Neural progenitor cell (in vitro differentiated cells): ENCODE results near the gene SRSF1.

Experiments
- CTCF ChIP-seq: fragments of 200-600 bp; sonication (generic); IDR thresholded peaks from 2 replicates; pipeline ENCODE4 v1.5.1; 2017; ENCODE audit warnings: antibody characterized with exemption, mild to moderate bottlenecking
- EZH2 ChIP-seq: fragments of 200-600 bp; sonication (generic); IDR thresholded peaks from 2 replicates; pipeline ENCODE4 v1.6.1; 2017; ENCODE audit warnings: antibody characterized with exemption, mild to moderate bottlenecking, moderate library complexity
- EZH2phosphoT487 ChIP-seq: fragments of 200-600 bp; sonication (generic); IDR thresholded peaks from 2 replicates; pipeline ENCODE4 v1.6.1; 2017; ENCODE audit warnings: antibody characterized with exemption

DNA sequence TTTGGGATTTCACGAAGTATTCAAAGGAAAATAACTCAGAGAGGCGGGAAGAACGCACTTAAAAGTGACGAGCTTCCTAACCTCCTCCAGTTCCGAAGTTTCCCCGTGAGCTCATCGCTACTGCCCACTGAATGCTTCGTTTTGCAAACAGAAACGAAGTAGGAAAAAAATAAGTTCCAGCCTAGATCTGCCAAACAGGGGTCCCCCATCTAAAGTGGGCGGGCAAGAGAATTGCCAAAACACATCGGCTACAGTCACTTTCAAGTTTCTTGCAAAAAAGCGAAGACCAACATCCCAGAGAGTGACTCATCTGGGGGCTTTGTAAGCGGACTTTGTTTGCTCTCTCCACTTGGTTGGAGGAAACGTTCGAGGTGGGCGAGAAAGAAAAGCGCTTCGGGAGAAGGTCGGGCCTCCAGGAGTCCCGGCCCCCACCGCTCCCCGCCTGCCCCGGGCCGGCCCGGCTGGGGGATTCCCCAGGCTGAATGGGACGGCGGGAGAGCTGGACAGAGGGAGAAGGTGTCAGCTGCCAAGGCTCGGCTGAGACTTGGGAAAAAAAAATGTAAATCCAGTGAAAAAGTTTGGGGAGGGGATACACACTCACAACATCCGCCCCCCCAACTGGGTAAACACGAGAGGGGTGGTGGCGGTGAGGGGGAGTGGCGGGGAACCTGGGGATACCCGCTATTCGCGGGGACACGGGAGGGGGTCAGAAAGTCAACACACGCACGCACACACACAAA is 20.0 kb downstream of the SRSF1 start:
- TF ChIP-seq CTCF: no peak
- TF ChIP-seq EZH2phosphoT487: no peak
- no peak for TF ChIP-seq EZH2
